ENCODE measurements around the gene RHBDF2.
"Not testable (repeated sequence)": the region's sequence is repeated elsewhere in the genome, so short reads cannot be mapped to it uniquely, and the experiment has no call there.

RHBDF2 gene

DNA sequence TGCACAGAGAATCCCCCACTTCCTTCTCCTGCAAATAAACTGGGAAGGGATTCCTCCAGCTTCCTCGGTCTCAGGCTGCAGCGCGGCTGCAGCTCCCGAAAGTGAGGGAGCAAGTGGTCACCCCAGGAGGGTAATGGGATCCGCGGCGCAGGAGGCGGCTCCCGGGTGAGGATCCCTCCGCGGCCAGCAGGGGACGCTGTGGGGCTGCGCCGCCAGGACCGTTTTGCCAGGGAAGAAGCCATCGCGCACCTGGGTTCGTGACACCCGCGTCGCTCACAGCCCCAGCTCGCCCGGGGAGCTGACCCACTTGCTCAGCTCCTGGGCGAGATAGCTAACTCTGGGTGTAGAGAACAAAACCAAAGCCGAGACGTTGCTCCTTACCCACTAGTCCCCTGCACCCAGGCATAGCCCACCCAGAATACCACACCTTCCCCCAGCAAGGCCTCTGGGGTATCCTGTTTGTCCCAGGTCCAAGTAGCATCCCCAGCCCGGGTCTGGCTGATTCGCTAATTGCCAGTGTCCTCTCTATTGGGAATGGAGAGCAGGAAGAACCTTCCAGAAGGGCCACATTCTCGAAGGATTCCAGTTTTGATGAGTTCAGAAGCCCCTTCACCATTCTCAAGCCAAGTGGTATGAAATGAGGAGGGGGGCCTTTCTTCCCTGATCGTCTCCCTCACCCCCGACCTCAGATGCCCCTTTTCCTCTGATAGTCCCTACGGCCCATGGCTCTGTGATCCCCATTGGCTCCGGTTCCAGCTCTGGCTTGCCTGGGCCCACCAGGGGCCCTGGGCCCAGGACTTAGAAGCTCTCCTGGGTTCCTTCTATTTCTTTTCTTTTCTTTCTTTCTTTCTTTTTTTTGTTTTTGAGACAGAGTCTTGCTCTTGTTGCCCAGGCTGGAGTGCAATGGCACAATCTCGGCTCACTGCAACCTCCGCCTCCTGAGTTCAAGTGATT, 22.1 kb upstream of the RHBDF2 start:
- DNase-seq = no peak

DNA sequence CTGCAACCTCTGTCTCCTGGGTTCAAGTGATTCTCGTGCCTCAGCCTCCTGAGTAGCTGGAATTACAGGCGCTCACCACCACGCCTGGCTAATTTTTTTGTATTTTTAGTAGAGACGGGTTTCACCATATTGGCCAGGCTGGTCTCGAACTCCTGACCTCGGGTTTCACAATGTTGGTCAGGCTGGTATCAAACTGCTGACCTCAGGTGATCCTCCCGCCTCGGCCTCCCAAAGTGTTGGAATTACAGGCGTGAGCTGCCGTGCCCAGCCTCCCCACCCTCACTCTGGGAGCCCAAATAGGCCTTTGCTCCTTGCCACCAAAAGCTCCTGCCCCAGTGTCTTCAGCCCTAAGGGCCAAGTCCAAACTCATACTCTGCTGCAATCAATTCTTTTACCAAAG, 20.5 kb upstream of the RHBDF2 start:
- DNase-seq = not testable (repeated sequence)

DNA sequence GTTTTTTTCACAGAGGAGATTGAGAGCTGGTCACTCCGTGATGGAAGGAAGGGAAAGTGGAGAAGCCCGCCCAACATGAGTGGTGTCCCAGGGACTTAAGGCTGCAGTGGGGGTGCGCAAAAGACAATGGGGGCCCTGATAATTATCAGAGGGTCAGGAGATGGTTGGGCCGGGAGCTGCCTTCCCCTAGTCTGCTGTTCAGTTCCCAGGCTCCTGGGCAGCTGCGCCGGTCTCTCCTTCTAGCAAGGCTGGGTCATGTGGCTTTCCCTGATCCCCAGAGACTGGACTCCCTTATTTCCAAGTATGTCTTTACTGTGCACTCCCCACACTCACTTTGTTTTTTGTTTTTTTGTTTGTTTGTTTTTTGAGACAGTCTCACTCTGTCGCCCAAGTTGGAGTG, 20.0 kb upstream of the RHBDF2 start:
- no peak for DNase-seq

DNA sequence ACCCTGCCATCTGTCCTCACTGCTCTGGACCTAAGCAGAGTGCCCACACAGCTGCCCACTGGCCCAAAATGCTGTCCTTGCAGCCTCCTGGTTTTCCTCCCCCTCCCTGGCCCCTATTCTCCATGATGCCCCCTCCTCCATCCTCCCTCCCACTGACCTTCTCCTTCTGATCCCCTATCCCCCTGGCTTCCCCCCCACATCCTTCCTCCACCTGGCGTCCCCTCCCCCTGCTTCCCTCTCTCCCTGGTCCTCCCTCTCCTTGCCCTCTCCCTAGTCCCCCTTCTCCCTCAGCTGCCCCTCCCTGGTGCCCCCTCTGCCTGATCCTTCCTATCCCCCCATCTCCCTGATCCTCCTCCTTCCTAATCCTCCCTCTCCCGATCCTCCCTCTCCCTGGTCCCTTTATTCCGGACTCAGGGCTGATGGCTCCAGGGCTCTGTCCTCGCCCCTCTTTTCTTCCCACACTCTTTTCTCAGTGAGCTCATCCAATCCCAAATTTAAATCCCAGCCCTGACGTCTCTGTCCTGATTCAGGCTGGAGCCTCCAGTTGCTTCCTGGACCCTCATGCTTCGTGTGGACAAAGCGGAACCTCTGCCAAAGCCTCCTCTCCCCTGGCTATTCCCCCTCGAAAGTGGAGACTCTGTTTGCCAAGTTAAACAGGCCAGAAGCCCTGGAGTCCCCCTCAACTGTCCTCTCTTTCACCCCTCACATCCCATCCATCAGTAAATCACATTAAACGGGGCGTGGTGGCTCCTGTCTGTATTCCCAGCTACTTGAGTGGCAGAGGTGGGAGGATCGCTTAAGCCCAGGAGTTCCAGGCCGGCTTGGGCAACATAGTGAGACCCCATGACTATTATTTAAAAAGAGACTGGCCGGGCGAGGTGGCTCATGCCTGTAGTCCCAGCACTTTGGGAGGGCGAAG, 18.1 kb upstream of the RHBDF2 start:
- DNase-seq = no peak

DNA sequence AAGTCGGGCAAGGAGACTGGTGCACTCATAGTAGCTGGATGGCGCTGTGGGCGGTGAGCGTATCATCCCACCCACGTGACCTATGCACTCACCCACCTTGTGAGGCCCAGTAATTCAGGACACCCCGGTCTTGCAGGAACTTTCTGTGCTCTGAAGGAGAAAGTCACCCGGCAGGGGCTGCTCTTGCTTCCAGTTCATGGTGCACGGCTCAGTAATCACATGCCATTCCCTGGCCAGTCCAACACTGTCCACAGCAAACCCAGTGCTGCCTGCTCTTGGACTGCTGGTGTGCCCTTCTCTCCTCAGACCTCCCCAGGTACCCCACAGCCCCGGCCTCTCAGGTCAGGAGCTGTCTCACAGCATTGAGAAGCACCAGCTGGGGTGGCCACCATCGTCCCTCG, 16.4 kb upstream of the RHBDF2 start:
- no peak for DNase-seq

DNA sequence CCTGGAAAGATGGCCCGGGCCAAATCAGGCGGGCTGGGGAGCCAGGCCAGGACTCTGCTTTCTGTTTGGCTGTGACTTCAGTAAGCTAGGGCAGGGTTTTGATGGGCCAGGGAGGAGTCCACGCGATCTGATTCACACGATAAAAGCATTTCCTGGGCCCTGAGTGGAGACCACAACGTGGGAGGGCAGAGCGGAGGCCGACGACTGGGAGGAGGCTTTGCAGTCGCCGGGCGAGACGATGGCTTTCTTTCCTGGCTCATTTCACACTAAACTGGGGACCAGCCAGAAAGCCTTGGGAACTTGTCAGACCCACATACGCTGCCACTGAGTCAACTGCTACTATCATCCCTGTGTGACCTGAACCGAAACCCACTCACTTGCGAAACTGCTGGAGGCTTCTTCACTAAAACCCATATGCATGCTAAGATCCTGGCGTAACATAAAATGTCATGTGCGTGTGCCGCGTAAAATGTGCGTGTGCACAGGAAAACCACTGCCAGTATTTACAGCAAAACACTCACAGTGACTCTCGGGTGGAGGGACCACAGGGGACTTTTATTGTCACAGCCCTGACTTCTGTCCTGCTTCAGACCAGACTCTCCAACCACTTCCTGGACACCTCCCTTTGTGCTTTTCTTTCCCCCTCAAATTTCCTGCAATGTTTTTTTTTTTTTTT, 14.2 kb upstream of the RHBDF2 start:
- no peak for DNase-seq

DNA sequence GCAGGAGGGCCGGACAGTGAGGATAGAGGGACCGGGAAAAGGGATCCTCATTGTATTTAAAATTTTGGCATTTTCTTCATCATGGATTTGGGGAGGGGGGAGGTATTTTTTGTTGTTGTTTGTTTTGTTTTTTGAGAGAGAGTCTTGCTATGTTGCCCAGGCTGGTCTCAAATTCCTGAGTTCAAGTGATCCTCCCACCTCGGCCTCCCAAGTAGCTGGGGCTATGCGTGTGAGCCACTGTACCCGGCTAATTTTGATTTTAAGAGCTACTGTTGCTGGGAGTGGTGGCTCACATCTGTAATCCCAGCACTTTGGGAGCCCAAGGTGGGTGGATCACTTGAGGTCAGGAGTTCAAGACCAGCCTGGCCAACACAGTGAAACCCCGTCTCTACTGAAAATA, 13.1 kb upstream of the RHBDF2 start:
- not testable (repeated sequence) for DNase-seq

DNA sequence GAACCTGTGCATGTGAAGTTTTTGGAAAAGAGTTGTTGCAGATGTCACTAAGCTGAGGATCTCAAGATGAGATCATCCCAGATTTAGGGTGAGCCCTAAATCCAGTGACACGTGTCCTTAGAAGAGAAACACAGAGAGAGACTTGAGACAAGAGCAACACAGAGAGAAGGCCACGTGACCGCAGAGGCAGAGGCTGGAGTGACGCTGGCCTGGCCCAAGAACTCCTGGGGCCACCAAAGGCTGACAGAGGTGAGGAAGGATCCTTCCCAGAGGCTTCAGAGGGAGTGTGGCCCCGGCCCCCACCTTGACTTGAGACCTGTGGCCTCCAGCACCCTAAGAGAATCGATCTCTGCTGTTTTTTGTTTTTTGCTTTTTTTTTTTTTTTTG, 12.1 kb upstream of the RHBDF2 start:
- DNase-seq = no peak

DNA sequence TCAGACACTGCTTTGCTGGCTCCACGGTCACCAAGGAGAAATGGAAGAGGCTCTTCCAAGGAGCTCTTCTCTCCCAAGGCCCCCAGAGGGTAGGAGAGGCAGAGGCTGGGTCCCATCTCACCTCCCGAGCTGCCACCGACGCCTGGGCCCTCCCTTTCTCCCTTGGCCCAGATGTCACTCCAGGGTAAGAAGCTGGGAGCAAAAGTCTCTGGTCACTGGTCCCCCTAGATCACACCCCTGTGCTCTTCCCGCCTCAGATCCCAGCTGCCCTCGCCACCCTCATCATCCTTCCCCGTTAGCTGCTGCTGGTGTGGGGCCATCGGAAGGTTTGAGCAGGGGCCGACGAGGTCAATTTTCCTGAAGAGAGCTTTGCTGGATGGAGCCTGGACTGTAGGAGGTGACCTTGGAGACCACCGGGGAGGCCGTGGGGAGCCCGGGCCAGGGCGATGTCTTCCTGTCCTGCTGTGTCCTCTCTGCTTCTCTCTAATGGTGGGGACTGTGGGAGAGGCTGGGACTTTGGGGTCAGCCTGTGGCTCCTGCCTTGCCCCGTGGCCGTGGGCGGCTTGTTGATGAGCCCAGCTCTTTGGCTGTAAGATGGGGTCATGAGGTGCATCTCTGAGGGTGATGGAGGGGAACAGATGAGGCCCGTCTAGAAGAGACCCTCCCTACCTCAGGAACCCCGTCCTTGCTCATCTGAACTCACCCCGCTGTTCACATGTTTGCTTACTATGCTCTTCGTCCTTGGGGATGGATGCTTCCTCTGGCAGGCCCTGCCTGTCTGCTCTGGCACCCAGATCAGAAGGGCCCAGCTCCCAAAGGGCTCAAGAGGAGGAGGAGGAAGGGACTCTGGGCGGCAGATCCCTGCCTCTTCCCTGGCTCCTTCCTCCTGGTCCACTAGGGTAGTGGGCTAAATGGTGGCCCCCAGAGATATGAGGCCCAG, 11.4 kb upstream of the RHBDF2 start:
- no peak for DNase-seq

DNA sequence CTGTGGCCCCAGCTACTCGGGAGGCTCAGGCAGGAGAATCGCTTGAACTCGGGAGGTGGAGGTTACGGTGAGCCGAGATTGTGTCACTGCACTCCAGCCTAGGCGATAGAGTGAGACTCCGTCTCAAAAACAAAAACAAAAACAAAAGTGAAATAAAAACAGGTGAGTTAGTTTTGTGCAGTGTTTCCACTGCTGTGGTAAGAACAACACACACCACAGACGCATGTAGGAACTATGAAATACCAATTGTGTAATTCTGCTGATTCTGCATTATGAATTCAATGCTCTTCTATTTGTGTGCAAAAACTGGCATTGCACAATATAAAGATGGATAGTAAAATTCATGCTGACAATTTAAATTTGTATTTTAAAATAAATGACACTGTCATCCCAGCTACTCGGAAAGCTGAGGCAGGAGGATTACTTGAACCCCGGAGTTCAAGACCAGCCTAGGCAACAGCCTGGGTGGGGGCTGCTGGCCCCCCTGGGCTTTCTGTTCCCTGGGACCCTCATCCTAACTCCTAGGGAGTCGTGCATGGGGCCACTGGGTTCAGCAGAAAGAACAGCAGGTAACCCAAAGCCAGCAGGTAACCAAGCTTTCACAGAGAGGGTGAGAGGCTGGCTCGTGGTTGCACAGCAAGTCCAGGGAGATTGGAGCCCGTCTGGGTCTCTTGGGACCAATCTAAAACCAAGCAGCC, 10.6 kb upstream of the RHBDF2 start:
- DNase-seq = no peak

DNA sequence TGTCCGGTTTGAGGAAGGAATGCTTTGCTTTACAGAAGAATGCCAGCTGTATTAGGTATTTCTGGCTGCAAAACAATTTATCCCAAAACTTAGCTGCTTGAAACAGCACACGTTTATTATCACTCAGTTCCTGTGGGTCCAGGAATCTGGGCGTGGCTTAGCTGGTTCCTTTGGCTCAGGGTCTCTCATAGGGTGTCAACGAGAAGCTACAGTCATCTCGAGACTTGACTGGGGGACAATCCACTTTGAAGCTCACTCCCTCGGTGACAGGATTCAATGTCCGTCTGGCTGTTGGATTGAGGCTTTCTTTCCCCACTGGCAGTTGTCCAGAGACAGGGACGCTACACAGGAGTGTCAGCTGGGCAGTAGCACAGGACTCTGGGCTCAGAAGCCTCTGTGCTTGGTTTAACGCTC, 9.6 kb upstream of the RHBDF2 start:
- DNase-seq = no peak

DNA sequence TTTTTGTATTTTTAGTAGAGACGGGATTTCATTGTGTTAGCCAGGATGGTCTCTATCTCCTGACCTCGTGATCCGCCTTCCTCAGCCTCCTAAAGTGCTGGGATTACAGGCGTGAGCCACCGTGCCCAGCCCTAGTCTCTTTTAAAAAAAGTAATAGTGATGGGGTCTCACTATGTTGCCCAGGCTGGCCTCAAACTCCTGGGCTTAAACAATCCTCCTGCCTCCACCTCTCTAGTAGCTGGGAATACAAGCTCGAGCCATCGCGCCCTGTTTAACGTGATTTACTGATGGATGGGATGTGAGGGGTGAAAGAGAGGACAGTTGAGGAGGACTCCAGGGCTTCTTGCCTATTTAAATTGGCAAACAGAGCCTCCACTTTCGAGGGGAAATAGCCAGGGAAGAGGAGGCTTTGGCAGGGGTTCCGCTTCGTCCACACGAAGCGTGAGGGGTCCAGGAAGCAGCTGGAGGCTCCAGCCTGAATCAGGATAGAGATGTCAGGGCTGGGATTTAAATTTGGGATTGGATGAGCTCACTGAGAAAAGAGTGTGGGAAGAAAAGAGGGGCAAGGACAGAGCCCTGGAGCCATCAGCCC, 7.3 kb upstream of the RHBDF2 start:
- not testable (repeated sequence) for DNase-seq

DNA sequence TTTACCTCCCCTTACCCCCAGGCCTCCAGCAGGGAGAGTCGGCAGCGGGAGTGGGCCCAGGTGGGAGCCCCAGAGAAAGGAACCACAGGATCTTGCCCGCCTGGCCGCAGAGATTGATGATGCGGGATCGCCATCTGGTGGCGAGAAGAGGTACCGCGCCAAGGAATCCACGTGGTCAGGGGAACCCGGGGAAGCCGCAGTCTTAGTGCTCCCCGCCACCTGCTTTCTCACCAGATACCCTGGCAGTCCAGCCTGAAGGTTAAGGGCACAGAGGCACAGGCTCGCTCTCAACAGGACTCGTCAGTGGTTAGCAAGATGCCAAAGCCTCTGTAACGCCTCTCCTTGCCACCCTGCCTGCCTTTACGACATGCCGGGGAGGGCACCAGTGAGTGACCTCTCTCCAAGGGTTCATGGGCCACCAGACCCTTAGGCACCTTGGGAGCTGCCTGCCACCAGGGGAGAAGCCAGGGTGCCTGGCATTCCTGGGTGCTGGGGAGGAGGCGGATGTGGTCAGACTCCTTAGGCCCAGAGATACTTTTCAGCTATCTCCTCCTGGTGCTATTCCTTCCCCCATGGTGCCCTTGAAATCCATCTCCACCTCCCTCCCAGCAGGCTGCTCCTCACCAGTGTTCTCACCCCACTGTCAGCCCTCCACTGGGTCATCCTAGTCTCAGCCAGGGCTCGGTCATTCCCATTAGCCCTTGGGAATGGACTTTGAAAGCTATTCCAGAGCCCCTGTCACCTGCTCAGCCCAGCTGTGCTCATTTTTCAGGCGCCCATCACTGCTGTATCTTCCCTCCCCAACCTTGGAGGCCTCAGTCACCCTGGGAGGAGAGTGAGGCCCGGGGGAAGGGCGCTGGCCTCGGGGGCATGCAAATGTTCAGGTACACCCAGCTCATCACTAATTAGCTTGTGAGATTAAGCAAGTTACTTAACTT, 5.5 kb upstream of the RHBDF2 start:
- DNase-seq = peak; percentile 38

DNA sequence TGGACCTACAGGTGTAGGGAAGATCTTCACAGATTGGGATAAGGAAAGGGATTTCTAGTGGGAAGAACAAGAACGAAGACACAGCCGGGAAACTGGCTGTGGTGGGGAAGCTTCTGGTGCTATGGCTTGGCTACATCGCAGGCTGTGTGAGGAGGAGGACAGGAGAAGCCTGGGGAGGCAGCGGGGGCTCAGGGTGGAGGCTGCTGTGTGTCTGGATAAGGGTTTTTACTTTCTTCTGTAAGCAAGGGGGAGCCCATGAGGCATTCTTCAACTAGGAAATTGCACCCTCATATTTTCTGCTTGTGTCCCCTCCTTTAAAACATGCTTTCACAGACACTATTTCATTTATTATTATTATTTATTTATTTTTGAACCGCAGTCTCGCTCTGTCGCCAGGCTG, 2.9 kb upstream of the RHBDF2 start:
- DNase-seq = no peak

DNA sequence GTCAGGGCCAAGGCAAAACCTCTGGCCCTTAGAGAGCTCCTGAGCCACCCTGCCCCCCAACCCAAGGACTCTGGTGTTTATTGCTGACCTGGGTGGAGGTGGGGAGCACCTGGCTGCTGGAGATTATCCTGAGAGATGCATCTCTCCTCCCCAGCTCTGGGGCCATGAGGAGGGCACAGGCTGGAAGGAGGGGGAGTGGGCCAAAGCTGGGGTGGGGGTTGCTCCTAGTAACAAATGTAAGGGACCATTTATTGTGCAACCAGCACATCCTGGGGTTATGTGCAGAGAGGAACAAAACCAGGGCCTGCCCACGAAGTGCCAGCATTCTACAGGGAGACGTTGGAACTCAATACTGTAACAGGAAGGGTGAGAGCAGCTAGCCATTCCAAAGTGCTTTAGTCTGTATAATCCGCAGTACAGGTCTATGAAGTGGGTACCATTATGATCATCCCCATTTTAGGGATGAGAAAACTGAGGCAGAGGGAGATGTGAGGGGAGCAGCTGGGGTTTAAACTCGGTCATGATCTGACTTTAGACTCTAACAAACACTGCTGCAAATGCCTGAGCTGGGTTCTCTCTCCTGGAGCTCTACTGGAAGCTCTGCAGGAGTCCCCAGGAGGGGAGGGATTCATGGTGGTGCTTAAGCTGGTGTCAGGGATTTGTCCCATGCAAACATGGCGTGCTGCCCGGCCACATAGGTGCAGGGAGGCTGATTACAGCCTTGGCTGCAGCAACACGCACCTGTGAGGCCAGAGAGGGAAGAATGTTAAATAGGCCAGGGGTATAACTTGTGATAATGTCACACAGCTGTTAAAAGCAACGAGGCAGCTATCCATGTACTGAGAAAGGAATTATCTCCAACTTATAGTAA, 1.4 kb upstream of the RHBDF2 start:
- no peak for DNase-seq

DNA sequence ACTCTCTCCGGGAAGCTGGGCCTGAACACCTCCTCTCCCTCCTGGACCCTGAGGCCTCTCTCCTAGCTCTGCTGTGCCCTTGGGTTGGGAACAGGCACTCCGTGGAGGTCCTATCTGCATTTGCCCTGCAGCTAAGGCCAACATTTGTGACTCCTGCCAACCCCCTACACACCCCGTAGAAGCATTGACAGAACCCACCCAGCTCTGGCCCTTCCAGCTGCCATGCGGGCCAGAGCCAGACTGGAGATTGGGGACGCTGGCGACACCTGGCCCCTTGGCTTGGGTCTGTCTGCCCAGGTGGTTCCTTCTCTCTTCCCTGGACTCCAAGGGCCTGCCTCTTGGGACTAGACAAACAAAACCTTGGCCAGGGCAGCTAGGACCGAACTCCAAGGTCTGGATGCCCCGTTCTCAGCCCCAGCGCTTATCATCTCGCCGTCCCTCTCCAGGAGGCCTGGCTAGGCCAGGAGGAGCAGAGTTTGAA, 644 bp upstream of the RHBDF2 start:
- DNase-seq = no peak

DNA sequence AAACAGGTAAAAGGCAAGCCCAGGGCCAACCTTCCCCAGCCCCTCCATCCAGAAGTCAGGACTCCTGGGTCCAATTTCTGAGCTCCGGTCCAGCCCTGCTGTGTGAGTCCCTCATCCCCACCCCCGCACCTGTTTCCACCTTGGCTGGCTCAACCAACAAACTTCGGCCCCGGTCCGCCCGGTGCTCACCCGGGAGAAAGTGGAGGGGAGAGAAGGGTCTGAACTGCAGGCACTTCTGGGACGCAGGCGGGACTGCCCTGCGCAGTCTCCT, 541 bp downstream of the RHBDF2 start:
- DNase-seq = no peak

DNA sequence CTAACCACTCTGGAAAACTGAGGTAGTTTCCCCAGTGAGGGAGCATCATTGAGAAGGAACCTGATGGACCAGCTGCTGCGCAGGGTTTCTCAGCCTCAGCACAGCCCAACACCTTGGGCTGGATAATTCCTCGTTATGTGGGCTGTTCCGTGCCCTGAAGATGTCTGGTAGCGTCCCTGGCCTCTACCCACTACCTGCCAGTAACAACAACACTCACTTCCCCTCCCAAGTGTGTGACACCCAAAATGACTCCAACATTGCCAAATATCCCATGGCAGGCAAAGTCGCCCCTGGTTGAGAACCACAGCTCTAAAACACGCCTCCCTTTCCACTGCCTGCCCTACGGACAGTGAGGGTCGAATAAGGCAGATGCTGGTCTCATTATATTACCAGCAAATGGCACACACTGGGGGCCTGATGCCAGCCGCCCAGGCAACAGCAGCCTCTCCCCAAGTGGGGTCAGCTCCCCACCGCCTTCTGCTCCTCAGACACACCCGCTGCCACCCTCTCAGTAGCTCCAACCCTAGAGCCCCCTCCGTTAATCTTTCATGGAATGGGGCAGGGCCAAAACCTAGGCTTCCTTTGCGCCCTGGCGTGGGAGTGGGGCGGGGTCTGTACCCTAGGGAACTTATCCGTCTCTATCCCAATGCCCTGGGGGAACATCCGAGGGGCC, 1.0 kb downstream of the RHBDF2 start:
- DNase-seq = peak; percentile 9
